22Rv1 (cell line): ENCODE measurements around the gene MPP7.

Experiments used
- ZFX ChIP-seq: fragments of 450-650 bp; IDR thresholded peaks from 2 replicates; pipeline ENCODE4 v1.6.1; 2017; ENCODE audit warnings: antibody characterized with exemption, borderline replicate concordance
- TF ChIP-seq, protein P1 (sequence below): fragments of 450-650 bp; IDR thresholded peaks from 2 replicates; pipeline ENCODE4 v1.5.1; 2017; ENCODE audit warnings: mild to moderate bottlenecking

DNA sequence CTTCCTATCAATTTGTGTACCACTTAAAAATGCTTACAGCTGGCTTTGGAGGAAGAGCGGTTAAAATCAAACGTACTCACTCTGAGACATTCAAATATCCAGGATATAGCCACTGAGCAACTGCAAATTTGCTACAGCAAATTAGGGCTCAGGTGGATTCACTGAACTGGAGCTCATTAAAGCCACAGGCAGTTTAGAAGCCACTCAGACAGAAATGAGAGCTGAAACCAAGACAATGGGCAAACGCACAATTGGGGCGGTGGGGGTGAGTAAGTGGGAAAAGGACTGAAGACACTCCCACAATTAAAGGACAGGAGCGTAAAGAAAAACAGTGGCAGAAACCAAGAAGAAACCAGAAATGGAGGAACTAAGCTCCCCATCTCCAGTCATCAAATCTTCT is 20.5 kb downstream of the MPP7 start:
- TF ChIP-seq, protein P1, sequence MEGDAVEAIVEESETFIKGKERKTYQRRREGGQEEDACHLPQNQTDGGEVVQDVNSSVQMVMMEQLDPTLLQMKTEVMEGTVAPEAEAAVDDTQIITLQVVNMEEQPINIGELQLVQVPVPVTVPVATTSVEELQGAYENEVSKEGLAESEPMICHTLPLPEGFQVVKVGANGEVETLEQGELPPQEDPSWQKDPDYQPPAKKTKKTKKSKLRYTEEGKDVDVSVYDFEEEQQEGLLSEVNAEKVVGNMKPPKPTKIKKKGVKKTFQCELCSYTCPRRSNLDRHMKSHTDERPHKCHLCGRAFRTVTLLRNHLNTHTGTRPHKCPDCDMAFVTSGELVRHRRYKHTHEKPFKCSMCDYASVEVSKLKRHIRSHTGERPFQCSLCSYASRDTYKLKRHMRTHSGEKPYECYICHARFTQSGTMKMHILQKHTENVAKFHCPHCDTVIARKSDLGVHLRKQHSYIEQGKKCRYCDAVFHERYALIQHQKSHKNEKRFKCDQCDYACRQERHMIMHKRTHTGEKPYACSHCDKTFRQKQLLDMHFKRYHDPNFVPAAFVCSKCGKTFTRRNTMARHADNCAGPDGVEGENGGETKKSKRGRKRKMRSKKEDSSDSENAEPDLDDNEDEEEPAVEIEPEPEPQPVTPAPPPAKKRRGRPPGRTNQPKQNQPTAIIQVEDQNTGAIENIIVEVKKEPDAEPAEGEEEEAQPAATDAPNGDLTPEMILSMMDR, result no peak
- no peak for TF ChIP-seq ZFX
